Activated CD8-positive, alpha-beta memory T cell treated with anti-CD3 and anti-CD28 coated beads for 36 hours (primary cell): ENCODE data around the gene SLC29A3. TPM values are rescaled to one million over a fixed set of nuclear protein-coding genes. Genes with fewer than 3 reads are reported as not detected.

Source experiments
- CTCF ChIA-PET: fragments of 350-600 bp; sonication (Branson Sonifier 250); formaldehyde crosslinking; loops from one replicate; lab custom pipeline; 2021; ENCODE audit warnings: antibody characterized with exemption; lab: Charles Lee
- POLR2A ChIA-PET: fragments of 350-600 bp; sonication (Branson Sonifier 250); formaldehyde crosslinking; loops from one replicate; lab custom pipeline; 2021; ENCODE audit warnings: antibody characterized with exemption; lab: Charles Lee
- total RNA-seq, 2 experiments: library from RNA; stranded (reverse); gene quantifications; one replicate each; pipeline ENCODE4 v1.2.3, GENCODE V29; 2021

Gene SLC29A3
- total RNA-seq, 2 experiments from 2014 or later, result 5.8 to 7.0 TPM

DNA sequence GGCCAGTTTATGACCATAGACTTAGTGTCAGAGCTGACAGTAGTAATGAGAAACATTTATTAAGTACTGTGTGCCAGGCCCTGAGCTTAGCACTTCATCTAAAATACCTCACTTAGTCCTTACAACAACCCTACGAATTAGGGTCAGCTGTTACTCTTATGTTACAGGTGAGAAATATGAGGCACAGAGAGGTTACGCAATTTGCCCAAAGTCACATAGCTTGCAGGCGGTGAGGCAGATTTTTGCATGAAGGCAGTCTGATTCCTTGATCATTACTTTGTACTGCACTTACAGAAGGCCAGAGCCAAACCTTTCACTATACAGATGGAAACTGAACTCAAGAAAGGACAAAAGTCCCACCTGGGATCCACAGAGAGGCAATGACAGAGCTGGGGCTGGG, 87.8 kb downstream of the SLC29A3 start:
- POLR2A ChIA-PET, result no interaction called here
- CTCF ChIA-PET, result interaction anchor here (1.3 kb wide), 1 partner anchor 11 kb away, joined by 3 read pairs; no protein-coding TSS in a partner anchor

GRCh38 chr10:71408436-71409225, 89.6 kb downstream of the SLC29A3 start:
- ChIA-PET POLR2A (no interaction called here), CTCF (no interaction called here)

GRCh38 chr10:71409516-71410104, 90.6 kb downstream of the SLC29A3 start:
- ChIA-PET POLR2A (no interaction called here), CTCF (no interaction called here)

Other genes starting within 250 kb of the SLC29A3 start
- under 1 TPM; 0.08 to 0.15 TPM for gene UNC5B, start 106.7 kb upstream of the SLC29A3 start, total RNA-seq
- gene CDH23, start 77.7 kb downstream of the SLC29A3 start, total RNA-seq, result under 1 TPM; 0.25 to 0.55 TPM